ENCODE measurements around the gene PLPPR5. TPM values are rescaled to one million over a fixed set of nuclear protein-coding genes. Genes with fewer than 3 reads are reported as not detected.
"Not testable (repeated sequence)": the region's sequence is repeated elsewhere in the genome, so short reads cannot be mapped to it uniquely, and the experiment has no call there.

The PLPPR5 gene, protein sequence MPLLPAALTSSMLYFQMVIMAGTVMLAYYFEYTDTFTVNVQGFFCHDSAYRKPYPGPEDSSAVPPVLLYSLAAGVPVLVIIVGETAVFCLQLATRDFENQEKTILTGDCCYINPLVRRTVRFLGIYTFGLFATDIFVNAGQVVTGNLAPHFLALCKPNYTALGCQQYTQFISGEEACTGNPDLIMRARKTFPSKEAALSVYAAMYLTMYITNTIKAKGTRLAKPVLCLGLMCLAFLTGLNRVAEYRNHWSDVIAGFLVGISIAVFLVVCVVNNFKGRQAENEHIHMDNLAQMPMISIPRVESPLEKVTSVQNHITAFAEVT
- total RNA-seq (ENCODE audit: unreplicated experiment) = 2.0 TPM
- long read RNA-seq, partial matches to known transcripts = 0 of 1 reads
- long read RNA-seq, other reads (novel, unspliced or antisense) = 0 of 1 reads

DNA sequence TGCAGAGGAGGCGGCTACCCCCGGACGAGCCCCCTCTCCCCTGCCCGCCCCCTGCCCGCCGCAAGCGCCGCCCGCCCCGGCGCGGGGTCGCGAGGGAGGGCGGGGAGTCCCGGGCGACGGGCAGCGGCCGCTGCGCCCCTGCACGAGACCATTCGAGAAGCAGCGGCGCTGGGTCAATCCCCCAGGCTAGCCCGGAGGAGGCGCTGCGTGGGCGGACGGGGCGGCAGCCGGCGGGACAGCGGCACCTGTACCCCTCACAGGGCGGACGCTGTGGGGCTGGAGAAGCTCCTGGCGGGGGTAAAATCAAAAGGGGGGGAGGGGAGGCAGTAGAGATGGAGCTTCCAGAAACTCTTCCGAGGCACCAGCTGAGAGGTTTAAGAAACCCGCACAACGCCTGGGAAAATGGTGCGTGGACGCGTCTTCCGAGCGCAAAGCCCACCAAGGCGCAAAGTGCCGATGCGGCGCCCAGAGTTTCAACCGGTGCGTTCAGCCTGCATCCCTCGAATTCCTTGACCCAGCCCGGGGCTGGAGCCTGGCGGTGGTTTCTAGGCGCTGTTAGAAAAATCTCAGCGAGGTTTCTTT is at the start of gene PLPPR5:
Gene PLPPR5 (minus strand): TSS at position 1 of the 582 bp plus-strand sequence. CDS start 190 bp downstream, outside the sequence.
- Mint-ChIP-seq H3K4me1 (ENCODE audit: low read depth, unreplicated experiment) (peaks cover 3% of the 10 kb centered on the region), H3K27ac (ENCODE audit: unreplicated experiment) (no peak within 1 kb of the TSS), H3K4me3 (ENCODE audit: unreplicated experiment) (peak within 1 kb of the TSS; percentile 84), H3K27me3 (ENCODE audit: unreplicated experiment) (peaks cover 6% of the 10 kb centered on the region), H3K9me3 (ENCODE audit: unreplicated experiment) (no peaks in the 10 kb centered on the region), H3K36me3 (ENCODE audit: unreplicated experiment) (no peaks in the 10 kb centered on the region)
- TF ChIP-seq, protein P1, sequence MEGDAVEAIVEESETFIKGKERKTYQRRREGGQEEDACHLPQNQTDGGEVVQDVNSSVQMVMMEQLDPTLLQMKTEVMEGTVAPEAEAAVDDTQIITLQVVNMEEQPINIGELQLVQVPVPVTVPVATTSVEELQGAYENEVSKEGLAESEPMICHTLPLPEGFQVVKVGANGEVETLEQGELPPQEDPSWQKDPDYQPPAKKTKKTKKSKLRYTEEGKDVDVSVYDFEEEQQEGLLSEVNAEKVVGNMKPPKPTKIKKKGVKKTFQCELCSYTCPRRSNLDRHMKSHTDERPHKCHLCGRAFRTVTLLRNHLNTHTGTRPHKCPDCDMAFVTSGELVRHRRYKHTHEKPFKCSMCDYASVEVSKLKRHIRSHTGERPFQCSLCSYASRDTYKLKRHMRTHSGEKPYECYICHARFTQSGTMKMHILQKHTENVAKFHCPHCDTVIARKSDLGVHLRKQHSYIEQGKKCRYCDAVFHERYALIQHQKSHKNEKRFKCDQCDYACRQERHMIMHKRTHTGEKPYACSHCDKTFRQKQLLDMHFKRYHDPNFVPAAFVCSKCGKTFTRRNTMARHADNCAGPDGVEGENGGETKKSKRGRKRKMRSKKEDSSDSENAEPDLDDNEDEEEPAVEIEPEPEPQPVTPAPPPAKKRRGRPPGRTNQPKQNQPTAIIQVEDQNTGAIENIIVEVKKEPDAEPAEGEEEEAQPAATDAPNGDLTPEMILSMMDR (IDR thresholded peaks at IDR 0.05; ENCODE audit: partially characterized antibody, unreplicated experiment) = no peak
- DNase-seq = peak; percentile 69

DNA sequence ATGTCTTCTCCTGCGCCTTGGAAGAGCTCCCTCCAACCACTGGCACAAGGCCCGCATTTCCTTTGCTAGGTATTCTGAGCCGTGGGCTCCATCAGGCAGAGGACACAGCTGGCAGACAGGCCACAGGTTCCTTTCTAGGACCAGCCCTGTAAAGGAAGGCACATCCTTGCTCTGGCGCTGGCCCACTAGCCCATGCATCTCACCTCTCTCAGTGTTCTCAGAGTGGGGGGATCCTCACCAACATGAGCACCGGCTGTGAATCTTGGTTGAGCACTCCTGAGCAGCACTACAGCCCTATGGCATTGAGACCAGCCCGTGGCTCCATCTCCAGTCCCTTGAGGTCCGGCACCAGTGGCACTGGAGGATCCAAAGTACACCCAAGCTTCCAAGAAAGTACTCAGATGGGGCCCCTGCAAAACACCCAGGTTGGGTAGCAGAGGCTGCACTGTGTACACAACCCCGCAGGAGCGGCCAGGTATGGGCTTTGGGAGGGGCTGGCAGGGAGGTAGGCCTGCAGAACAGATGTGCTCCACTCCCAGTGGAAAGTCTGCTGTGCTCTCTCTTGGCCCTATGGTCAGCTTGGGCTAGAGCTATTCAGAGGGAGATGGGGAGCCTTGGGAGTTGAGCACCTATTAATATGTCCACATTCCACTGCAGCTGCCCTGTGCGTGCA is 47.1 kb upstream of the PLPPR5 start:
- no peak for DNase-seq
- Mint-ChIP-seq H3K27me3 (ENCODE audit: unreplicated experiment) (no peaks in the 10 kb centered on the region), H3K4me1 (ENCODE audit: low read depth, unreplicated experiment) (no peaks in the 10 kb centered on the region), H3K36me3 (ENCODE audit: unreplicated experiment) (no peaks in the 10 kb centered on the region), H3K4me3 (ENCODE audit: unreplicated experiment) (no peak overlapping the region), H3K9me3 (ENCODE audit: unreplicated experiment) (no peaks in the 10 kb centered on the region), H3K27ac (ENCODE audit: unreplicated experiment) (no peak overlapping the region)
- TF ChIP-seq, protein P1 (IDR thresholded peaks at IDR 0.05; ENCODE audit: partially characterized antibody, unreplicated experiment) = no peak

DNA sequence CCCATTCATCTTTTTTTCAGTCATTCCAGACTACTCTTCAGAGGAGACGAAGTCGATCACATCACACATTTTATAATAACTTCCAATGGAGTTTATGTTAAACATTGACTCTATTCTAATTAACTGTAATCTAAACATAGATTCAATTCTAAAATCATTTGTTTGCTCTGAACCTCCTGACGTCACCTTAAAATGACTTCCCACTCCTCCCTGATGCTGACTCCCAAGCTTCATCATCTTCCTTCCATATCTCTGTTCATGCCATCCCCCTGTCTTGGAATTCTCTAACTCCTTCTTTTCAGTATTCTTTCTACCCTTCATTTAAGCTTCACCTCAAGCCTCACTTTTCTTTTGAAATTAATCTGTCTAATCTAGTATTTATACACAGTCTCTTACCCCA is 45.1 kb upstream of the PLPPR5 start:
- H3K27ac Mint-ChIP-seq (ENCODE audit: unreplicated experiment) = no peak overlapping the region
- no peak overlapping the region for H3K4me3 Mint-ChIP-seq (ENCODE audit: unreplicated experiment)
- no peaks in the 10 kb centered on the region for H3K27me3 Mint-ChIP-seq (ENCODE audit: unreplicated experiment)
- no peaks in the 10 kb centered on the region for H3K4me1 Mint-ChIP-seq (ENCODE audit: low read depth, unreplicated experiment)
- no peak for DNase-seq
- TF ChIP-seq, protein P1 (IDR thresholded peaks at IDR 0.05; ENCODE audit: partially characterized antibody, unreplicated experiment) = no peak
- H3K9me3 Mint-ChIP-seq (ENCODE audit: unreplicated experiment) = no peaks in the 10 kb centered on the region
- no peaks in the 10 kb centered on the region for H3K36me3 Mint-ChIP-seq (ENCODE audit: unreplicated experiment)

DNA sequence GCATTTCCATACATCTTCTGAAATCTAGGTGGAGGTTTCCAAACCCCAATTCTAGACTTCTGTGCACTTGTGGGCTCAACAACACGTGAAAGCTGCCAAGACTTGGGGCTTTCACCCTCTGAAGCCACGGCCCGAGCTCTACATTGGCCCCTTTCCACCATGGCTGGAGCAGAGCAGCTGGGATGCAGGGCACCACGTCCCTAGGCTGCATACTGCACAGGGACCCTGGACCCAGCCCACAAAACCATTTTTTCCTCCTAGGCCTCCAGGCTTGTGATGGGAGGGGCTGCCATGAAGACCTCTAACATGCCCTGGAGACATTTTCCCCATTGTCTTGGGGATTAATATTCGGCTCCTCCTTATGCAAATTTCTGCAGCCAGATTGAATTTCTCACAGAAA is 32.1 kb upstream of the PLPPR5 start:
- not testable (repeated sequence) for H3K4me1 Mint-ChIP-seq (ENCODE audit: low read depth, unreplicated experiment); DNase-seq; H3K27ac Mint-ChIP-seq (ENCODE audit: unreplicated experiment); H3K4me3 Mint-ChIP-seq (ENCODE audit: unreplicated experiment); H3K27me3 Mint-ChIP-seq (ENCODE audit: unreplicated experiment)
- Mint-ChIP-seq H3K36me3 (ENCODE audit: unreplicated experiment) (peaks cover 30% of the 10 kb centered on the region), H3K9me3 (ENCODE audit: unreplicated experiment) (peaks cover 10% of the 10 kb centered on the region)

DNA sequence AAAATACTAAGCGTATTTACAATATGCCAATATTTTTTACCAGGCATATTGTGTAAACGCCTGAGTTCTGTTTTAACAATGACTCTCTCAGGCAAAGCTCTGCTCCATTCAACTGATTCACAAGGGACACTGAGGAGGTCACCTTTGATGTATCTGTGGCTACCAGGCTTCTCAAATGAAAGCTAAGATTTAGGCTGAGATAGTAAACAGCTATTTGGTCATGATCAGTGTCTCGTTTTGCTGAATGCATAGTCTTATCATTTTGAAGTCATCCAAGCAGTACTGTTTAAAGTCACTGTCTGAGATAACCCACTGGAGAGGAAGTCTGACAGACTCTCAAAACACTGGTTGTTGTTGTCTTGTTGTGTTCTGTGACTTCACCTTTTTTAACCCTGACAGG is 13.7 kb upstream of the PLPPR5 start:
- TF ChIP-seq, protein P1 (IDR thresholded peaks at IDR 0.05; ENCODE audit: partially characterized antibody, unreplicated experiment) = no peak
- H3K36me3 Mint-ChIP-seq (ENCODE audit: unreplicated experiment) = no peaks in the 10 kb centered on the region
- H3K9me3 Mint-ChIP-seq (ENCODE audit: unreplicated experiment) = no peaks in the 10 kb centered on the region
- no peaks in the 10 kb centered on the region for H3K4me1 Mint-ChIP-seq (ENCODE audit: low read depth, unreplicated experiment)
- H3K27me3 Mint-ChIP-seq (ENCODE audit: unreplicated experiment) = no peaks in the 10 kb centered on the region
- H3K27ac Mint-ChIP-seq (ENCODE audit: unreplicated experiment) = no peak overlapping the region
- no peak overlapping the region for H3K4me3 Mint-ChIP-seq (ENCODE audit: unreplicated experiment)
- DNase-seq = no peak
